Activated gamma-delta T cell treated with anti-CD3 and anti-CD28 coated beads, Interleukin-2, amount 50 U/mL, for 16 hours (primary cell): ENCODE results near the gene CLDN7.

Source experiments
- DNase-seq: peaks from one replicate; pipeline ENCODE4 v3.0.0-alpha.2; 2020; ENCODE audit warnings: low read depth

Gene CLDN7

GRCh38 chr17:7237266-7237760 is 25.0 kb downstream of the CLDN7 start:
- no peak for DNase-seq

DNA sequence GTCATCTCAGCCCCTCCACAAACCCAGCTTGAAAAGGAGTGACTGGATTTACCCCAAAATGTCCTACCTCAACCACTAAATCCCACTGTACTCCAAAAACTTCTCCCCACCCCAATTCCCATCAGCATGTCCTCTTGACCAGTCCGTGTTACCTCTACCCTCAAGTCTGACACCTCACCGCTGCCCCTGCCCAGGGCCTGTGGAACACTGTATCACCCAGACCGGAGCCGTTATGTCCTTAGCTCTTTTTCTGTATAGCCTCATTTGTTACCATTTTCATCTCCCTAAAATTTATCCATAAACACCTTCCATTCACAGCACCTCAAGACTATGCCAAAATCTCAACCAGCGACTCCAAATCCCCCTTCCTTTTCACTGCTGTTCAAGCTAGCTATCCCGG is 25.5 kb downstream of the CLDN7 start:
- no peak for DNase-seq

- DNase-seq = no peak
These were observed 26.3 kb downstream of the CLDN7 start for GRCh38 chr17:7235693-7236665.

- DNase-seq = peak; percentile 92
These were observed 28.0 kb downstream of the CLDN7 start, which contains the start of gene DVL2 for GRCh38 chr17:7234083-7234951. Gene DVL2 (minus strand): TSS chr17:7234517. CDS start chr17:7234262, 255 bp downstream.

DNA sequence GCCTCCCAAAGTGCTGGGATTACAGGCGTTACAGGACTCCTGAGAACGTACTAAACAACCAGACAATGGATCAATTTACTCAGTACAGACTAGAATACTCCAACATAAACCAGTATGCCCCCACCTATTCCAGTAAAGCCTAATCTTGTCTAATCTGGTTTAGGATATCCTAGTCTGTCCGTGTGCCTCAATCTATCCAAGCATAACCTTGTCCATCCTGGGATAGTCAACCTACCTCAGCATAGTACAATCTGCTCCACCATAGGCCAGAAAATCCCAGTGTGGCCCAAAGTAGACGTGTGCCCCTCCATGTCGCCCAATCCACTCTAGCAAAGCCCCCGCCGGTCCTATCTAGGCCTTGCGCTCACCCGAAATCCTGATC is 28.6 kb downstream of the CLDN7 start:
- no peak for DNase-seq

DNA sequence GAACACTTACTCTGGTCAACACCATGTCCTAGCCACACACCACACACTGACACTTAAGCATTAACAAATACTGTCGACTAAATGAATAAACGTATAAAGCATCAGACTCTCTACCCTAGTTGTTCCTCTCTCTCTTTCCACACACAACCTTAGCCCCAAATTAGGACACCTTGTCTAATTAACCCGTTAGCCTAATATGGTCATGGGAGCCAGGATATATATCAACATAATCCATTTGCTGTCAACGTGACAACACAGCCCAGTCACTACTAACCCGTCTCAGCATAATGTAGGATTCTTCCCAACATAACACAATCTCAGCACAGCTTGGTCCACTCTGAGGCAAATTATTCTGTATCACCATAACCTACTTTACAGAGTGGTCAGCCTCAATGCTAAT is 30.2 kb downstream of the CLDN7 start:
- DNase-seq = no peak

DNA sequence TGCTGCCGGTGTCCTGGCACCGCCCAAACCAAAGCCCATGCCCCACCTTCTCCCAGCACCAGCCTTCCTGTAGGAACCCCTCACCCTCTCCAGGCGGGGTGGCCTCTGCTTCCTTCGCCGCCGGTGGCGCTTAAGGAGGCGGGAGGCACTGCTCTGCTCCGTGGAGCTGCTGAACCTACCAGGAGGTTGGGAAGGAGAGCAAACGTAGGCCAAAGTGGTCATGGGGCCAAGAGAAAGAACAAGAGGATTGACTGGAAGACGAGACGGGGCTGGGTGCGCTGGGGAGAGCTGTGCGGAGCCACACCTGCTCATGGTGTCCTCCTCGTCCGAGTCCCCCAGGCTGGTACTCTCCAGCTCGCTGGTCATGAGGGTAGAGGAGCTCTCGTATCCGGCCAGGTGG is 32.8 kb downstream of the CLDN7 start:
- no peak for DNase-seq

- DNase-seq = no peak
These were observed 33.4 kb downstream of the CLDN7 start for GRCh38 chr17:7228920-7229319.

DNA sequence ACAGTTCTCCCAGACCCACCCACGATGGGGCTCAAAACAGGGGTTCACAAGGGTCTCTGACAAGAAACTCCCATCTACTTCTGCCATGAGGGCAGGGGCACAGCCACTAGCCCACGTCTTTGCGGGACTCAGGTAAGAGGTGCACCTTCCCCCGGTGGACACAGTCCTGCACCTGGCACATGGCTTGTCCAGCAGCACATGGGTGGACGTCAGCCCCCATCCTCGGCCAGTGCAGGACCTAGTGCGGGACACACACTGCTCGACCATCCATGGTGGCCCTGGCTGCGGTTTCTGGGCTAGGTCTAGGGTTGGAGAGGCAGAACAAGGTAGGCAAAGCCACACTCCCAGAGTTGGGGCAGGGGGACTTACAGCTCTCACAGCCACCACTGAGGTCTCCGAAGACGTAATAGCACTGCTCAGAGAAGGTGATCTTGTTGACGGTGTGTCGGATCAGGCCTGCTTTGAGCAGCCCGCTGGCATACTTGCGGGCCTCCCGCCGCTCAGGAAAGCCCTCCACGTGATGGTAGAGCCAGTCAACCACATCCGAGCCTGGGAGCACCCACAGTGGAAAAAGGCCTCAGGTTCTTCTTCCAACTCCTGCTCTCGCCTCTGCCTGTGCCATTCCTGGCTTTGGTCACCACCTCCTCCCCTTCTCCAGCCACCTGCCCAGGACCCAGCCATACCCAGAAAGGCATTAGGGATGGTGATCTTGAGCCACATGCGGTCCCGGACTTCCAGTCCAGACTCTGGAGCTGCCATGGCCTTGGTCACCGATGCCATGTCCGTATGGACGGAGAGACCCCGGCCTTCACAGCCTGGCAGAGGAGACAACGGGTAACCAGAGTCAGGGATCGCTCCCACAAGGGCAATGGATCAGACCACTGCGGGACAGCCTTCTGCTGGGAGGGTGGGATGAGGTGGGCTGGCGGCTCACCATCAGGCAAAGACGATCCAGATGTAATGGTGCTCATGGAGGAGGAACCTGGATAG is 35.3 kb downstream of the CLDN7 start:
- DNase-seq = no peak

GRCh38 chr17:7225711-7226331 is 36.5 kb downstream of the CLDN7 start:
- DNase-seq = no peak

- DNase-seq = no peak
These were observed 37.6 kb downstream of the CLDN7 start for GRCh38 chr17:7224661-7225111.

DNA sequence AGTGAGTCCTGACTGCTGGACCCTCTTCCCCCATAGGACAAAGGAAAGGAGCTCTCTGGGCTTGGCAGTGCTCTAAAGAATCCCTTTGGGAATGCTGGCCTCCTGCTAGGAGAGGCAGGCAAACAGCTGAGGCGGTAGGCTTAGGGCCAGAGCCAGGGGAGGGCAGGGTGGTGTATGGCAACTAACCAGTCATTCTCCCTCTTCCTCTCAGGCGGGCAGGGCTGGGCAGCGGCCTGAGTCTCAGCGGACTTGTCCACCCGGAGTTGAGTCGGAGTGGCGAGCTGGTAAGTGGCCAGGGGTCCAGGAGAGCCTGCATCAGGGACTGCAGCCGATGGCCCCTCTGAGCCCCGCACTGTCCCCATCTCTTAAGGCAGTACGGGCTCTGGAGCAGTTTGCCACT is 38.2 kb downstream of the CLDN7 start:
- no peak for DNase-seq

GRCh38 chr17:7223375-7223774 is 38.9 kb downstream of the CLDN7 start:
- DNase-seq = no peak

DNA sequence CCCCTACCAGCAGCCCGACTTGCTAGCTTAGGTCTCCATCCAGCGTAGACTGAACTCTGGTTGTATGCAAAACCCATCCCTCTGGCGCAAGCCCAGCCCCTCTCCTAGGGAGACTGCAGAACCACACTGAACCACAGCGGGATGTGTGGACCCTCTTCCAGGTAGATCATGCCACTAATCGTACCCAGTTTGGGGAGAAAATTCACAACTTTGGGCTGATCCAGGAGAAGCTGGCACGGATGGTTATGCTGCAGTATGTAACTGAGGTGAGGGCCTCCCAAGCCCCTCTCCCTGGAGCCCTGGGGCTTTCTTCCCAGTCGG is 39.3 kb downstream of the CLDN7 start:
- DNase-seq = no peak

- no peak for DNase-seq
These were observed 39.9 kb downstream of the CLDN7 start for GRCh38 chr17:7222093-7222971.

DNA sequence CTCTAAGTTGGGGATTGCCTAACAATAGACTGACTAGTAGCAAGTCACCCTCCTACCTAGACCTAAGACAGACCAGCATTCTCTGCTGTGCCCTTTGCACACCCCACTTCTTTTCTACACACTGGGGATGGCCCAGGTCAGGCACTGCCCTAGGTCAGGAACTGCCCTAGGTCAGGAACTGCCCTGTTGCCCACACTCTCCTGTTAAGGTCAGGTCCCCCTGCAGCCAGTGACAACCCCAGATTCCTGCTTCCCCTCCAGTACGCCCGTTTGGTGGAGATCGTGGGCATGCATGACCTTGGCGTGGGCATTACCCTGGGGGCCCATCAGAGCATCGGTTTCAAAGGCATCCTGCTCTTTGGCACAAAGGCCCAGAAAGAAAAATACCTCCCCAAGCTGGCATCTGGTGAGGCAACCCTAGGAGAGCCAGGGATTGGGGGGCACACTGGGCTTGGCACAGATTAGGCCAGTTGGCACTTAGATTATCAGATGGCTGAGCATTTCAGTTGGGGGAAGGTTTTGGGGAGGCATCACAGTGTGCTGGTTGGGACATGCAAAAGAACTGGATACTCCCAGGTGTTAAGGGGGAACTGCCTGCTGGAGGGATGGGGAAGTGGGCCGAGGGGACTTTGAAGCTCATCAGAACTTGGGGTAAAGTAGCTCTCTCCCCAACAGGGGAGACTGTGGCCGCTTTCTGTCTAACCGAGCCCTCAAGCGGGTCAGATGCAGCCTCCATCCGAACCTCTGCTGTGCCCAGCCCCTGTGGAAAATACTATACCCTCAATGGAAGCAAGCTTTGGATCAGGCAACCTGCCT is 40.8 kb downstream of the CLDN7 start:
- no peak for DNase-seq

DNA sequence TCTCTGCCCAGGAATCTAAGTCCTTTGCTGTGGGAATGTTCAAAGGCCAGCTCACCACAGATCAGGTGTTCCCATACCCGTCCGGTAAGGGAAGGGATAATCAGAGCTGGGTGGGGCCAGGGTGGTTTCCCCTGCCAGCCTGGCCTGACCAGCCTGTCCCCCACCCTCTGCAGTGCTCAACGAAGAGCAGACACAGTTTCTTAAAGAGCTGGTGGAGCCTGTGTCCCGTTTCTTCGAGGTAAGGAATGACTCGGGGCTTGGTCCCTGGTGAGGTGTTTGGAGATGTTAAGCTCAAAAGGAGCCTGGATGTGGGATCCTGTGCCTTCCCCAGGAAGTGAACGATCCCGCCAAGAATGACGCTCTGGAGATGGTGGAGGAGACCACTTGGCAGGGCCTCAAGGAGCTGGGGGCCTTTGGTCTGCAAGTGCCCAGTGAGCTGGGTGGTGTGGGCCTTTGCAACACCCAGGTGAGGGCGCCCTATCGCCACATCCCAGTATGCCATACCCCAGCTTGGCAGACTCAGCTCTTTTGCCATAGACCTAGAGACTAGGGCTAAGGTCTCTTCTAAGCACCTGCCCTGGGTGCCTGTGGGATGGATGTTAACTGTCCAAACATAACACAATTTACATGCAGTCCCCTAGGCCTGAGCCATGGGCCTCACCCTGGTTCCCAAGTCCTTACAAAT is 41.5 kb downstream of the CLDN7 start:
- DNase-seq = peak; percentile 35

DNA sequence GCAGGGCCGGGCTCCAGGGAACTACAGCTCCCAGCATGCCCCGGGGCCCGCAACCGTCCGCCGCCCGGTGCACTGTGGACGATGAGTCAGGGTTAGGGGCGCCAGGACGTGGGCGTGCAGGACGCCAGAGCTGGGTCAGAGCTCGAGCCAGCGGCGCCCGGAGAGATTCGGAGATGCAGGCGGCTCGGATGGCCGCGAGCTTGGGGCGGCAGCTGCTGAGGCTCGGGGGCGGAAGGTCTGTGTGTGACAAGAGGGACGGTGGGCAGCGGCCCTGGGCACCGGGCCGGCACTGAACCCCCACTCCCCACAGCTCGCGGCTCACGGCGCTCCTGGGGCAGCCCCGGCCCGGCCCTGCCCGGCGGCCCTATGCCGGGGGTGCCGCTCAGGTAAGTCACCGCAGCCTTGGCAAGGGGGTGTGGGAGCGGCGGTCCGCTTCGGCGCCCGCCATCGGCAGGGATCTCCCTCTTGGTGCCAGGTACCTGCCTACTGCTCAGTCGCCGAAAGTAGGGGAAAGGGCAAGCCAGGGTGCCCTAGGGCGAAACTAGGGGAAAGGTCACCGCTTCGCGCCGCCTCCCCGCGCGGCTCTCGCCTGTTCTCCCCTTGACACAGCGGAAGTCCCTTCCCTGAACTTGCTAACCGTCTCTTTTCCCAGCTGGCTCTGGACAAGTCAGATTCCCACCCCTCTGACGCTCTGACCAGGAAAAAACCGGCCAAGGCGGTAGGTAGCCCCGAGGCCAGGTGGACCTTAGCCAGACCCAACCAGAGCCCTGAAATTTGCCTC is 42.3 kb downstream of the CLDN7 start, which contains the start of the genes ACADVL and DLG4:
Gene ACADVL (plus strand): TSS at position 127 of the 781 bp plus-strand sequence. CDS start 47 bp downstream, at position 174.
Gene DLG4 (minus strand): TSS at position 25 of the 781 bp plus-strand sequence.
- DNase-seq = peak; percentile 69
